Testis (tissue), 2 donors: Measurements from ENCODE around the gene CDK18.

Experiments
- CTCF ChIP-seq, 3 experiments: fragments of 450-650 bp in 2 of 3; fragments of 200-600 bp in 1 of 3; sonication (generic) in 1 of 3; IDR thresholded peaks; one replicate each; pipeline ENCODE4 v1.5.1; 2016 to 2019; ENCODE audit warnings: antibody characterized with exemption in 3 of 3, mild to moderate bottlenecking in 2 of 3, moderate library complexity in 1 of 3
- POLR2A ChIP-seq: fragments of 450-650 bp; IDR thresholded peaks from one replicate; pipeline ENCODE4 v1.6.1; 2017; ENCODE audit warnings: antibody characterized with exemption, mild to moderate bottlenecking, moderate library complexity

- TF ChIP-seq POLR2A (no peak), CTCF (IDR thresholded peaks at IDR 0.05) (no peak)
These were observed 76.4 kb downstream of the CDK18 start for GRCh38 chr1:205580923-205581180.
